Measurements from ENCODE around the gene NKTR. TPM values are rescaled to one million over a fixed set of nuclear protein-coding genes. Genes with fewer than 3 reads are reported as not detected.
A peak's percentile ranks its signal among the peaks of the same experiment; 100 is the strongest.

The NKTR gene
- total and polyA plus RNA-seq, 2 of the 13 experiments (the other 11 are each of a cell fraction or from before 2014, with no cell fraction given) = 41.3 to 59.6 TPM

- TF ChIP-seq CERS6 (CRISPR knock-in tag; IDR thresholded peaks at IDR 0.05) (no peak), ZNF891 (CRISPR knock-in tag; IDR thresholded peaks at IDR 0.05) (peak; percentile 54; the same call in 1 of the 2 replicates), ZNF747 (CRISPR knock-in tag; IDR thresholded peaks at IDR 0.05; ENCODE audit: borderline replicate concordance) (no peak), ZBTB42 (CRISPR knock-in tag; IDR thresholded peaks at IDR 0.05) (no peak), ZNF317 (CRISPR knock-in tag; IDR thresholded peaks at IDR 0.05) (0 out of 2 replicates have a peak, but pooled peaks have one; percentile 24), ZNF331 (CRISPR knock-in tag; IDR thresholded peaks at IDR 0.05) (peak; percentile 37; the same call in 1 of the 2 replicates), ZNF784 (CRISPR knock-in tag; IDR thresholded peaks at IDR 0.05; ENCODE audit: borderline replicate concordance) (peak; percentile 55; the same call in 1 of the 2 replicates), ZNF124 (CRISPR knock-in tag; IDR thresholded peaks at IDR 0.05) (no peak), ELF1 (CRISPR knock-in tag; IDR thresholded peaks at IDR 0.05) (no peak), ZNF281 (CRISPR knock-in tag; IDR thresholded peaks at IDR 0.05; ENCODE audit: borderline replicate concordance) (no peak), ZBTB4 (CRISPR knock-in tag; IDR thresholded peaks at IDR 0.05; ENCODE audit: borderline replicate concordance) (no peak), ZNF766 (CRISPR knock-in tag; IDR thresholded peaks at IDR 0.05; ENCODE audit: borderline replicate concordance) (no peak), RNF2 (conservative IDR thresholded peaks at IDR 0.05; ENCODE audit: low read depth) (0 out of 2 replicates have a peak, but pooled peaks have one; percentile 47), RFX5 (IDR thresholded peaks at IDR 0.05; ENCODE audit: low read depth, low read length) (no peak), ZNF737 (CRISPR knock-in tag; IDR thresholded peaks at IDR 0.05; ENCODE audit: borderline replicate concordance) (no peak), ZNF234 (CRISPR knock-in tag; conservative IDR thresholded peaks at IDR 0.05) (no peak), MTF1 (CRISPR knock-in tag; IDR thresholded peaks at IDR 0.05) (no peak)
- TF ChIP-seq, protein P1, sequence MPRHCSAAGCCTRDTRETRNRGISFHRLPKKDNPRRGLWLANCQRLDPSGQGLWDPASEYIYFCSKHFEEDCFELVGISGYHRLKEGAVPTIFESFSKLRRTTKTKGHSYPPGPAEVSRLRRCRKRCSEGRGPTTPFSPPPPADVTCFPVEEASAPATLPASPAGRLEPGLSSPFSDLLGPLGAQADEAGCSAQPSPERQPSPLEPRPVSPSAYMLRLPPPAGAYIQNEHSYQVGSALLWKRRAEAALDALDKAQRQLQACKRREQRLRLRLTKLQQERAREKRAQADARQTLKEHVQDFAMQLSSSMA (CRISPR knock-in tag; IDR thresholded peaks at IDR 0.05) = no peak
- TF ChIP-seq, protein P2, sequence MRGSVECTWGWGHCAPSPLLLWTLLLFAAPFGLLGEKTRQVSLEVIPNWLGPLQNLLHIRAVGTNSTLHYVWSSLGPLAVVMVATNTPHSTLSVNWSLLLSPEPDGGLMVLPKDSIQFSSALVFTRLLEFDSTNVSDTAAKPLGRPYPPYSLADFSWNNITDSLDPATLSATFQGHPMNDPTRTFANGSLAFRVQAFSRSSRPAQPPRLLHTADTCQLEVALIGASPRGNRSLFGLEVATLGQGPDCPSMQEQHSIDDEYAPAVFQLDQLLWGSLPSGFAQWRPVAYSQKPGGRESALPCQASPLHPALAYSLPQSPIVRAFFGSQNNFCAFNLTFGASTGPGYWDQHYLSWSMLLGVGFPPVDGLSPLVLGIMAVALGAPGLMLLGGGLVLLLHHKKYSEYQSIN (CRISPR knock-in tag; IDR thresholded peaks at IDR 0.05; ENCODE audit: borderline replicate concordance) = no peak
Measured at GRCh38 chr3:42654331-42655201, 54.1 kb downstream of the NKTR start (continued).
